Uterine smooth muscle cell (primary cell): ENCODE data around the gene QRICH2. TPM values are rescaled to one million over a fixed set of nuclear protein-coding genes. Genes with fewer than 3 reads are reported as not detected.

Experiments used
- total RNA-seq: library from RNA; depleted of rRNA; stranded (reverse); fragments of >200 nt; gene quantifications from 2 replicates; pipeline ENCODE4 v1.2.3, GENCODE V29; 2014

The QRICH2 gene, protein sequence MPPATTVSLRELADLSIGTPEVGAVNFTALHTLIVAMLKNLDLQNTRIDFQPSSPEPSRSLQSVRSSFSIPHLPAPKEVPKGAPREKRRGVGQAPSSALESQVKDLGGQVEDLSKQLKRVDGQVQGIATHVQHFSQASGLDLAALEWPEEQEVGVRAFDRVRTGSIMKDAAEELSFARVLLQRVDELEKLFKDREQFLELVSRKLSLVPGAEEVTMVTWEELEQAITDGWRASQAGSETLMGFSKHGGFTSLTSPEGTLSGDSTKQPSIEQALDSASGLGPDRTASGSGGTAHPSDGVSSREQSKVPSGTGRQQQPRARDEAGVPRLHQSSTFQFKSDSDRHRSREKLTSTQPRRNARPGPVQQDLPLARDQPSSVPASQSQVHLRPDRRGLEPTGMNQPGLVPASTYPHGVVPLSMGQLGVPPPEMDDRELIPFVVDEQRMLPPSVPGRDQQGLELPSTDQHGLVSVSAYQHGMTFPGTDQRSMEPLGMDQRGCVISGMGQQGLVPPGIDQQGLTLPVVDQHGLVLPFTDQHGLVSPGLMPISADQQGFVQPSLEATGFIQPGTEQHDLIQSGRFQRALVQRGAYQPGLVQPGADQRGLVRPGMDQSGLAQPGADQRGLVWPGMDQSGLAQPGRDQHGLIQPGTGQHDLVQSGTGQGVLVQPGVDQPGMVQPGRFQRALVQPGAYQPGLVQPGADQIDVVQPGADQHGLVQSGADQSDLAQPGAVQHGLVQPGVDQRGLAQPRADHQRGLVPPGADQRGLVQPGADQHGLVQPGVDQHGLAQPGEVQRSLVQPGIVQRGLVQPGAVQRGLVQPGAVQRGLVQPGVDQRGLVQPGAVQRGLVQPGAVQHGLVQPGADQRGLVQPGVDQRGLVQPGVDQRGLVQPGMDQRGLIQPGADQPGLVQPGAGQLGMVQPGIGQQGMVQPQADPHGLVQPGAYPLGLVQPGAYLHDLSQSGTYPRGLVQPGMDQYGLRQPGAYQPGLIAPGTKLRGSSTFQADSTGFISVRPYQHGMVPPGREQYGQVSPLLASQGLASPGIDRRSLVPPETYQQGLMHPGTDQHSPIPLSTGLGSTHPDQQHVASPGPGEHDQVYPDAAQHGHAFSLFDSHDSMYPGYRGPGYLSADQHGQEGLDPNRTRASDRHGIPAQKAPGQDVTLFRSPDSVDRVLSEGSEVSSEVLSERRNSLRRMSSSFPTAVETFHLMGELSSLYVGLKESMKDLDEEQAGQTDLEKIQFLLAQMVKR (N-terminal part only)
- 3.0 and 6.2 TPM in 2 replicates for total RNA-seq

DNA sequence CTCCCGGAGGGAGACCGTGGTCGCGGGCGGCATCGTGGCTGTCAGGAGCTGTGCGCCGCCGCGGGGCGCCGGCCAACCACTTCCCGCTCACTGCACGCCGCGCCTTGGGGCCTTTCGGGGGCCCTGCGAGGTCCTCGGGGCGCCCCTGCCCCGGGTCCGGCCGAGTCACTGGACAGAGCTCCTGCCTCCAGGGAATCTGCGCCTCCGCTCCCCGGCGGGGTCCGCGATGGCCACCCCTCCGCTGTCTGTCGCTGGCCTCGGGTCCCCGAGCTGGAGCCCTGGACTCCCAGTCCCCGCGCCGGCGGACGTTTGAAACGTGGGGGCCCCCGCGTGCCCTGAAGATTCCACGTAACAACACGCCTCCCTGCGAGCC, at the start of gene QRICH2:
TSS of gene QRICH2 (minus strand) at position 311 of the 373 bp plus-strand sequence. CDS start at position 33, 278 bp downstream.

DNA sequence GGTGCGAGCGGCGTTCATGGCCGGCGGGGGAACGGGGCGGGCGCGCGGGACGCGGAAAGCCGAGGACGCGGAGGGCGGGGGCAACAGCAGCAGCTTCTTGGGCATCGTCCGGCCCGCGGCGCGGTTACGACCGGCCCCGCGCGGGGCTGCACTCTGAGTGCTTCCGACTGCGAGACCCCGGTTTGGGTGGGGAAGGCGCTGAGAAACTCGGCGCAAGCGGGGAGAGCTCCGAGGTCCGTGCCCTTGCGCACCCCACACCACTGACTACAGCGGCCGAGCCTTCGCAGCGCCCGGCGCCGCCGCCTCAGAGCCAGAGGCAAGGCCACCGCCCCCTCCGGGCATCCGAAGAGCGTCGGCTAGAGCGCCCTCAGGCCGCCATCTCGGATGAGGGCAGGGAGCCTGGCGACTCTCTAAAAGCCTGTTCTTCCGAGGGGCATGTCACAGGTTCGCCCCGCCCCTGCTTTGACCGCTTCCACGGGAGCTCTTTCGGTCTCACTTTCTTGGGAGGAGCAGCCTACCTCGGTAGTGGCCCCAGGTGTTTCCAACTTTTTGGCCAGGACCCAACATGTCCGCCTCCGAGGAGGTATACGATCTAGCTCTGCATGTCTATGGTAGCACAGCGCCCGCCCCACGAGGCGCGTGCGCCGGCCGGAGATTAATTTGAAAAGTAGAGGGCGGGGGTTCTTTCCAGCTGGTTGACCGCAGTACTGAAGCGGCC, 45.7 kb upstream of the QRICH2 start, which contains the start of gene PRPSAP1:
TSS of gene PRPSAP1 (minus strand) at position 318 of the 718 bp plus-strand sequence. CDS start at position 105, 213 bp downstream.

GRCh38 chr17:76264755-76265623, 43.1 kb downstream of the QRICH2 start, which contains the start of gene UBALD2:
UBALD2 (plus strand) TSS chr17:76265348; CDS start chr17:76265506, 158 bp downstream.

DNA sequence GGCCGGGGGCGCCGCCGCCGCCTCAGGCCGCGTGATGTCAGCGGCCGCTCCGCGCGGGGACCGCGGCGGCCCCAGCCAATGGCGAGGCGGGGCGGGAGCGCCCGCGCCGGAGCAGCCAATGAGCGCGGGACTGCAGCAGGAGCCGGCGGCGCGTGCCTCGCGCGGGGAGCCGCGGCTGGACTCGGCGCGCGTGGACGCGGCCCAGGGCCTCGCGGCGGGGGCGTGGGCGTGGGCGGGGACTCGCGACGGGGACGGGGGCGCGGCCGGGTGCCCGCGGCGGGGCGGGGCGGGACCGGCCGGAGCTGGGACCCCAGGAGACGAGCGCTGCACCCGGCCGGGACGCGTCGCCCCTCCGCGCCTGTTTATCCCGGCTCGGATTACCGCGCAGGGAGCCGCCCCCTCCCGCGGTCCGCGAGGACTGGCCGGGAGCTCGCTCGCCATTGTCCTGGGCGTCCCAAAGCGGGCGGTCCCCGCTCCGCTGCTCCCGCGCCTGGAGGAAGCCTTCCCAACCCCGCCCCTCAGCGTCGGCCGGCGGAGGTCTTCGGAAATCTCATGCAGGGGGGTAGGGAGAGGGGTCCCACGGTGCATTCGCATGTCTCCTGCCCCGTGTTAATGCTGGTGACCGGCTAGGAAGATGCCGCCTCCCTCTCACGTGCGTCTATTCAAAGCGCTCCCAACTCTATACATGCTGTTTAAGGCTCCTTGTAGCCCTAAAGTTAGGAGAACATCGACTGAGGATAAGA, 67.4 kb downstream of the QRICH2 start, which contains the start of gene RNF157:
TSS of gene RNF157 (minus strand) at position 33 of the 743 bp plus-strand sequence. CDS start 253 bp downstream, outside the sequence.

Other genes with a start within 250 kb of the QRICH2 start
- gene SRP68, start 235.8 kb downstream of the QRICH2 start, total RNA-seq: 43.7 and 46.9 TPM in 2 replicates
- gene GALR2, start 233.5 kb downstream of the QRICH2 start, total RNA-seq: not detected in 2 replicates
- 0.12 TPM in 1 of 2 replicates, not detected in the other for gene ZACN, start 229.1 kb downstream of the QRICH2 start, total RNA-seq
- 79.9 and 89.2 TPM in 2 replicates for gene EXOC7, start 204.5 kb downstream of the QRICH2 start, total RNA-seq
- under 0.01 TPM in 2 replicates for gene FOXJ1, start 167.0 kb downstream of the QRICH2 start, total RNA-seq
- gene RNF157, start 67.8 kb downstream of the QRICH2 start, total RNA-seq: 0.75 and 0.89 TPM in 2 replicates
- 2.7 and 4.6 TPM in 2 replicates for gene UBALD2, start 42.9 kb downstream of the QRICH2 start, total RNA-seq
- gene PRPSAP1, start 45.6 kb upstream of the QRICH2 start, total RNA-seq: 36.4 and 38.2 TPM in 2 replicates
- gene SPHK1, start 76.3 kb upstream of the QRICH2 start, total RNA-seq: 73.4 and 79.2 TPM in 2 replicates
- 23.1 and 24.7 TPM in 2 replicates for gene UBE2O, start 144.9 kb upstream of the QRICH2 start, total RNA-seq
- not detected in 2 replicates for gene AANAT, start 159.3 kb upstream of the QRICH2 start, total RNA-seq
- 4.9 and 5.4 TPM in 2 replicates for gene RHBDF2, start 193.1 kb upstream of the QRICH2 start, total RNA-seq
- gene CYGB, start 229.4 kb upstream of the QRICH2 start, total RNA-seq: 9.5 and 18.1 TPM in 2 replicates
- 2.4 and 5.2 TPM in 2 replicates for gene PRCD, start 231.8 kb upstream of the QRICH2 start, total RNA-seq